Tibial artery (tissue), 4 donors: ENCODE measurements around the gene POTEJ.
"Not testable (repeated sequence)": the region's sequence is repeated elsewhere in the genome, so short reads cannot be mapped to it uniquely, and the experiment has no call there.

Experiments
- DNase-seq, 2 donors: peaks; one replicate each; pipeline ENCODE4 v3.0.0-alpha.2; 2019
- H3K27ac ChIP-seq, 2 donors: fragments of 200-600 bp; sonication (generic) in 1 of 2; 1 replicate in 1 of 2; 2 replicates in 1 of 2; pipeline ENCODE4 v1.5.1; 2018 to 2019; ENCODE audit warnings: mild to moderate bottlenecking in 1 of 2
- H3K27me3 ChIP-seq, 2 donors: fragments of 200-600 bp; sonication (generic) in 1 of 2; one replicate each; pipeline versions ENCODE4 v1.5.1 to v1.6.0; 2016 to 2019
- H3K36me3 ChIP-seq, 3 donors: fragments of 200-600 bp; sonication (generic) in 2 of 3; one replicate each; pipeline ENCODE4 v1.5.1; 2016 to 2019; ENCODE audit warnings: mild to moderate bottlenecking in 2 of 3
- H3K4me1 ChIP-seq, 4 donors: fragments of 200-600 bp; sonication (generic) in 2 of 4; 1 replicate in 3 of 4; 2 replicates in 1 of 4; pipeline ENCODE4 v1.5.1; 2016 to 2019
- H3K4me3 ChIP-seq, 2 donors: fragments of 200-600 bp; sonication (generic) in 1 of 2; 1 replicate in 1 of 2; 2 replicates in 1 of 2; pipeline ENCODE4 v1.5.1; 2018 to 2019; ENCODE audit warnings: mild to moderate bottlenecking in 2 of 2
- H3K9me3 ChIP-seq, 3 donors: fragments of 200-600 bp; sonication (generic) in 1 of 3; one replicate each; pipeline ENCODE4 v1.5.1; 2016 to 2019
- intact Hi-C: fragments of 100-400 bp; cut with DNase I; formaldehyde crosslinking; loops from one replicate; pipeline ENCODE4 v1.15.0; 2023; ENCODE audit warnings: low total_unique reads

The POTEJ gene

DNA sequence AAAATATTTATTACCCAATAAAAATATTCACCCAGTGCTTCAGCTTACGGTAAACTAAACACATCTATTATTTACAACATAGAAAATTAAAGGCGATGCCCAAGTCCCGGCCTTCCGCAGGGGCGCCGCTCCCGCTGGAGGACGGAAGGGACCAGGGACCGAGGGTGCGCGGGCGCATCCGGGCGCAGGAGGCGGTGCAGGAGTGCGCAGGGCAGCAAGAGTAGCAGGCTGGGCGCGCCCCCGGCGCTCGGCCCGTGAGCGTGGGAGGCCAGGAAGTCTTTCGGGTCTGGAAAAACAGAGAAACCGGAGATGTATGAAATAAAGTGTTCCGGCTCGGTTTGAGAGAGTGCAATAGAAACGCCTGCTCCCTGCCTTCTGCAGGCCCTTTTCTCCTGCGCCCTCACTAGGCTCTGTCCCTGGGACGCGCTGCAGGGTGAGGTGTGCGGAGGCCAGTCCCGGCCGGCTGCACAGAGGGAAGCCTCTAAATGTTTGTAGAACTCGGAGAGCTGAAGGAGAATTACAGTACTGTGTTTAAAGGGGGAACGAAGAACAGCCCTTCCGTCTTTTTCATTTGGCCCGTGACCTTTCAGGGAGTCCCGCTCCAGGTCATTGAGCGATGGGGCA is 18.3 kb upstream of the POTEJ start:
- H3K36me3 ChIP-seq, intact Hi-C loops, H3K9me3 ChIP-seq, H3K27ac ChIP-seq, DNase-seq, H3K4me3 ChIP-seq, H3K4me1 ChIP-seq, H3K27me3 ChIP-seq: not testable (repeated sequence)

DNA sequence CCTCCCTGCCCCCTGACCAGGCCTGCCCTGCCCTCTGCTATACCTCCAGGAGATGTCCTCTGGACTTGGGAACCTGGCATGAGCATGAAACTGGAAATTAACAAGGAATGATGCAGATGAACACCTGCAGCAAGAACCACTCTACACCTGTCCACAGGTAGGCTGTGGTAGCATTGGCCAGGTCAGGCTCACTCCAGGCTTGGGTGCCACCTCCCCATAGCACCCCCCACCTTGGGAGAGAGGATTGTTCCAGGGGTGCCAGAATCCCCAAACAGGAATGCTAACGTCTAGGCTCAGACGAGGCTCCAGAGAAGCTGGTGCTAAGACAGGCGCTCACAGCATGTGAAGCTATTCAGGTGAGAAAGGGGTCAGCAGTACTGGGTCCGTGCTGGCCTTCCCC is 17.2 kb upstream of the POTEJ start:
- H3K4me1 ChIP-seq, H3K27ac ChIP-seq, H3K4me3 ChIP-seq, intact Hi-C loops, H3K9me3 ChIP-seq, H3K36me3 ChIP-seq, H3K27me3 ChIP-seq: not testable (repeated sequence)
- DNase-seq, result peak in 1 of 2 donors; percentile 54

DNA sequence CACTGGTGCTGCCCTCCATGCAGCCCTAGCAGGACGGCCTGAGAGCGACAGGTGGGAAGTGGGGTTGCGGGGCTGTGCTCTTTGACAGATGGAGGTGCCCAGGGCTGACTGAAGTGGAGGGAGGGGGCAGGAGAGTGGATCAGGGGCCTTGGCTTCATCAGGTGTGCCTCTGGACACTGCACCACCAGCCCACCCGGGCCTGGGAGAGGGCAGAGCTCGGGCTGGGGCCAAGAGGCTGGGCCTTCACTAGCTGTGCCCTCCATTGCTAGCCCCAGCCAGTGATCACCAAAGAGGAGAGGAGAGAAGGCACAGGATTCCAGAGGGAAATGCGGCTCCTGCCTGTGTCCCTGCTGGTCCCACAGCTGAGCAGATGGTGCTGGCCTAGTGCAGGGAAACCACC is 14.5 kb upstream of the POTEJ start:
- H3K4me3 ChIP-seq, H3K27ac ChIP-seq, intact Hi-C loops, H3K4me1 ChIP-seq, H3K9me3 ChIP-seq, H3K36me3 ChIP-seq, H3K27me3 ChIP-seq: not testable (repeated sequence)
- peak in 1 of 2 donors; percentile 56 for DNase-seq

DNA sequence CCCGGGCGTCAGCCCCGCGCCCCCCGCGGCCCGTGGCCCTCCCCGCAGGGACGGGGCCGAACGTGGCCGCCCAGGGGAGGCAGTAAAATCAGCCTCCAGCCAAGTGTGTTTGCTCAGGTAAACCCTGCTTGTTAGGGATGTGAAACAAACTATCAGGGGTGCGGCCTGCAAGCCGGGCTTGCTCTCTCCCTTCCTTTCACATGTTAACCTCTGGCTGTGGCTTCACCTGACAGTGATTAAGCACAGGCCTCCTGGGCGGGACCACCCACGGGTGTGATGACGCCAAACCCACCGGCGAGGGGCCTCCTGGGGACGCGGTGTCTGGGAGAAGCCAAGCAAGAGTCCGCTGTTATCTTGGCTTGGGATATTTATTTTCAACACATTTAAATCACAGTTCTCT is 13.2 kb upstream of the POTEJ start:
- H3K27me3 ChIP-seq, H3K36me3 ChIP-seq, H3K4me3 ChIP-seq, H3K27ac ChIP-seq, H3K4me1 ChIP-seq, H3K9me3 ChIP-seq, DNase-seq, intact Hi-C loops: not testable (repeated sequence)

DNA sequence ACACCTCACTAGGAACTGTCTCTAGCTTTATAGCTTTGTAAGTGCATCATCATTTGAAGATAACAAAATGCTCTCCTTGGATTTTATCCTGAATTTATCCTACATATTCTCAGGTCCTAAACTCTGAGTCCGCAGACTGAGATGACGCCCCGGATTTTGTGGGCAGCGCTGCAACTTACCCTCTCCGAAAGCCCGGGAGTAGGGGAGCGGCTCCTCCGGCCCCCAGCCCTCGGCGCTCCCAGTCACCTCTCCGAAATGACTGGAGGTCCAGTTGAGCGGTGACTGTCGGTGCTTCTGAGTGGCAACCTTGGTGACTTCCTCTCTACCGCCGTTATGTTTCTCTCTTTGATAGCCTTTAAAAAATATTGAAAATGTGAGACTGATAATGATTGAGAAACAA is 12.8 kb upstream of the POTEJ start:
- H3K36me3 ChIP-seq, H3K27ac ChIP-seq, DNase-seq, H3K27me3 ChIP-seq, H3K4me3 ChIP-seq, H3K9me3 ChIP-seq, H3K4me1 ChIP-seq, intact Hi-C loops: not testable (repeated sequence)

DNA sequence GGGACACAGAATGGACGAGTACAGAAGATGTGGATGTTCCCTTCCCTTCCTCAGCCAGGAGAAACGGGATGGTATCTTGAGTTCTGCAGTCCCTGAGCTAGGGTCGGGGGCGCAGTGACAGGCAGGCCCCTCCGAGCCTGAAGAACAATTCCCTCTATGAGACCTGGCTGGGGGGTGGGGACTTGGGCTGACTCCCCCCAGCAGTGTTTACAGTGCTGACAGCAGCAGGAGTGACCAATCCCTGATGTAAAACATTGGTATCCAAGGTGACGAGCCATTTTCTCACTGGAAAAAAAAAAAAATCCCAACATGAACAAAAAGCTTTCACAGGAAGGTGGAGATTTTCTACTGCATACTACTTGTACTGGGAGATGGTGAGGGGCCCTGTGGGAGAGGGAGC is 11.8 kb upstream of the POTEJ start, which contains the start of gene CFC1:
Gene CFC1, minus strand, starts transcription at position 183 of the 400 bp plus-strand sequence. CDS start 288 bp downstream, outside the sequence.
- H3K27ac ChIP-seq, H3K4me3 ChIP-seq, H3K36me3 ChIP-seq, H3K9me3 ChIP-seq, H3K4me1 ChIP-seq, intact Hi-C loops, DNase-seq, H3K27me3 ChIP-seq: not testable (repeated sequence)

DNA sequence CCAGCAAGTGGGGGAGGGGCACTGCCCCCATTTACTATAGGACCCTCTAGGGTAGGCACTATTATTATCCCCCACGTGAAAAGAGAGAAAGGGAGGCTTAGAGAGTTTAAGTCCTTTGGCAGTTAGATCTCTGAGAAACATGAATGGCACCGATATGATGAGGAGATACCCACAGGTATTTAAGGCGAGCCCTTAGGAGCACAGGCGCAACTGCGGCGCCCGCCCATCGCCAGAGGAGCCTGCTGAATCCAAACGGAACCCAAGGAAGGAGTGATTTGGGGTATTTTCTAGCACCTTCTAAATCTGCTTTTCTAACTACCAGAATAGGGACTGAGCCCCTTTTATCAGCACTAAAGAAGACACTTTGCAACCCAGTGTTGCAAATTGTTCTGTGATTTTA is 11.3 kb upstream of the POTEJ start:
- H3K27me3 ChIP-seq, H3K9me3 ChIP-seq, H3K4me1 ChIP-seq, H3K27ac ChIP-seq, H3K36me3 ChIP-seq, H3K4me3 ChIP-seq, DNase-seq, intact Hi-C loops: not testable (repeated sequence)

DNA sequence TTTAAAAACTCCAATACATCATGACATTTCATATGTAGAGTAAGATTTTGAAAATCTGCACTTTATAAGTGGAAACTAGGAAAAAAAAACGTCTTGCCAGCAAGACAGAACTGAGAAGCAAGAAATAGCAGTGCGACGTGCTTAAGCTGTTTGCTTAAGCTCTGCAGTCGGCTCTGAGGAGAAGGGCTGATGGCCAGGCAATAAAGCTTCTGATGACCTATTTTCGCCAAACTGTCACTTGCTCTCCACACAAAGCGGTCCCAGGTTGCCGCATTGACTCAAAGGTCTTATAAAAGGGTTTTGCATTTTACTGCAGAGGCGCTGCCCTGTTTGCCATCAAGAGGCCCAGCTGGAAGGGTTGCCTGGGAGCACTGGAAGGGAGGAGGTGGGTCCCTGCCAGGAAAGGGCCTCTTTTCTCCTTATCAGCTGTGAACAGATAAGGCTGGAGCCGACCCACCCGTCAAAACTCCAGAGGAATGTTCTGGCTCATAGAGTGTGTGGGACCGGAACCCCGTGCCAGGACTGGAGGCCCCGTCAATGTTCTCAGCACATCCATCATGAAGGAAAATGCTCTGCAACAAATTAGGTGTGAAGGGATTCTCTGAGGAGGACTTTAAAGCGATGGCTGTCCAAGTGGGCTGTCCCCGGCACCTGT is 9.5 kb upstream of the POTEJ start:
- H3K27ac ChIP-seq, H3K4me1 ChIP-seq, H3K36me3 ChIP-seq, H3K4me3 ChIP-seq, H3K9me3 ChIP-seq, DNase-seq, H3K27me3 ChIP-seq, intact Hi-C loops: not testable (repeated sequence)

DNA sequence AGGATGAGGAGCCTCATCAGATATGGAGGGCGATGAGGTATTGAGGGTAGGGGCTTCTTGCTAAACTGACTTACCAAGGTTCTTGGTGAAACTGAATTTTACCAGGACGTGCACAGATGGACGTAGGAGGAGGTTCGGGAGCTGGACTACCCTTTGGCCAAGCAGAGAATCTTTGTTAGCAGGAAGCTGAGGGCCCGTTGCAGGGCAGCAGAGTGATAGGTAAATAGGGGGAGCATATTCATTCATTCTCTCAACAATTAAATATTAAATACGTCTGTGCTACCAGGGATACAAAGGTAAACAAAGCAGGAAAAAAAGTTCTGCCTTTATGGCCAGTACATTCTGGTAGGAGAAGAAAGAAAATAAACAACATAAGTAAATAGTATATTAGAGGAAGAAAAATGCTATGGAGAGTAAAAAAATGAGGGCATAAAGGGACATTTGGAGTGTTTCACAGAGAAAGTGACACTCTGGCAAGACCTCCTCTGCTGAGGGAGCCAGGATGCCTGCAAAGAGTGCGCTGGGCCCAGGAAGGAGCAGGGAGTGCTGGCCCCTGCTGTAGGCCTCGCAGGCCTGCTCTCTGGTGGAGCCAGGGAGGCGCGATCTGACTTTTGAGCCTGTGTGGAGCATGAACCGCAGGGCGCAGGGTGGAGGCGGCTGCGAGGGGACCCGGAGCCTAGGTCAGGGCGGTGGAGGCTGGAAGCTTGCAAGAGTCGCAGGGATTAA is 2.8 kb upstream of the POTEJ start:
- intact Hi-C loops, H3K27ac ChIP-seq, DNase-seq, H3K4me1 ChIP-seq, H3K4me3 ChIP-seq, H3K36me3 ChIP-seq, H3K9me3 ChIP-seq, H3K27me3 ChIP-seq: not testable (repeated sequence)

DNA sequence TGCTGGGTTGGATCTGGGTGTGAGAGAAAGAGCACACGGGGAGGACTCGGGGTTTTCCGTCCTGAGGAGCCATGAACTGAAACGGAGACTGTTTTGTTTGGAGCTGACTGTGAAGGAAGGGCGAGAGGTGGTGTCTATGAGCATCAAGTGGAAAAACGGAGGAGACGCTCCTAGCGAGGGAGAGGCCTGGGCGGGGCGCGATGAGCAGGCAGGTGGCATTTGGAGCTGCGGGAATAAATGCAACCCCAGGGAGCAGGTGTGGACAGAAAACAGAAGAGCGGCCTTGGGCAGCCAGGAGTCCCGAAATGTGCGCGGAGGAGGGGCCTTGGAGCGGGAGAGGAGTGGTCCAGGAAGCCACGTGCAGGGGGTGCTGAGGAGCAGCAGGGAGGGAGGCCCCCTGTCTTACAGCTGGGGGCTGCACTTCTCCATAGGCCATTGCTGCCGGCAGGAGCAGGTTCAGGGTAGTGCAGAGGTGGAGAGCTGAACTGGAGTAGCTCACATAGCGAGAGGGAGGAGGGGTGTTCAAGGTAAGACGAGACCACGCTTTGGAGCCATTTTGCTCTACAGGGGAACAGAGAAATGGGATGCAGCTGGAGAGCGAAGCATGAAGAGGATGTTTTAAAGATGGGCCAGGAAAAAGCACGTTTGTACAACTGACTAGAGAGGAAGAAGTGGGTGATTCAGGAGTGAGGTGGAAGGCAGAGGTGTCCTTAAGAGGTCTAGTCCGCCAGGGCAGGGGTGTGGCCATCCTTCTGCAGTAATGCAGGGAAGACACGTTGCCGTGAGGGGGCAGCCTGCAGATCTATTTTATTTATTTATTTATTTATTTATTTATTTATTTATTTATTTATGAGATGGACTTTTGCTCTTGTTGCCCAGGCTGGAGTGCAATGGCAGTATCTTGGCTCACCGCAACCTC is 2.0 kb upstream of the POTEJ start:
- H3K4me1 ChIP-seq, H3K36me3 ChIP-seq, DNase-seq, intact Hi-C loops, H3K9me3 ChIP-seq, H3K27me3 ChIP-seq, H3K4me3 ChIP-seq, H3K27ac ChIP-seq: not testable (repeated sequence)

DNA sequence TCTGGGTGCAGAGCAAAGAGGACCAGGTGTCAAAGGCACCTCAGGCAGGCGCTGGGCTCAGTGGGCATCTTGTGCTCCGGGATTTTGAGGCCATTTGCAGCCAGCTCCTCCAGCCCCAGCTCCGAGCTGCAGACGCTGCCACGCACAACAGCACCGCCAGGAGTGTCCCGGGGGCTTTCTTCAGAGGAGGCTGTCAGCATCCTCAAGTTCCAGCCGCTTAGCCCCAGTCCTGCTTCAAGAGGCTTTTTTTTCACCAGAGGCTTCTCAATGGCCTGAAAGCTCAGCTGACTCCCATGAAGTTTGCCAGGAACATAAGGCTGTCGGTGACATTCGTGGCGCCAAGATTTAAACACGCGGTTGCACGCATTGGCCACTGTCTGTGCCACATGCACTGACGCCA is 754 bp upstream of the POTEJ start:
- DNase-seq, result peak in 1 of 2 donors; percentile 34
- H3K36me3 ChIP-seq, H3K27ac ChIP-seq, intact Hi-C loops, H3K4me3 ChIP-seq, H3K27me3 ChIP-seq, H3K4me1 ChIP-seq, H3K9me3 ChIP-seq: not testable (repeated sequence)

DNA sequence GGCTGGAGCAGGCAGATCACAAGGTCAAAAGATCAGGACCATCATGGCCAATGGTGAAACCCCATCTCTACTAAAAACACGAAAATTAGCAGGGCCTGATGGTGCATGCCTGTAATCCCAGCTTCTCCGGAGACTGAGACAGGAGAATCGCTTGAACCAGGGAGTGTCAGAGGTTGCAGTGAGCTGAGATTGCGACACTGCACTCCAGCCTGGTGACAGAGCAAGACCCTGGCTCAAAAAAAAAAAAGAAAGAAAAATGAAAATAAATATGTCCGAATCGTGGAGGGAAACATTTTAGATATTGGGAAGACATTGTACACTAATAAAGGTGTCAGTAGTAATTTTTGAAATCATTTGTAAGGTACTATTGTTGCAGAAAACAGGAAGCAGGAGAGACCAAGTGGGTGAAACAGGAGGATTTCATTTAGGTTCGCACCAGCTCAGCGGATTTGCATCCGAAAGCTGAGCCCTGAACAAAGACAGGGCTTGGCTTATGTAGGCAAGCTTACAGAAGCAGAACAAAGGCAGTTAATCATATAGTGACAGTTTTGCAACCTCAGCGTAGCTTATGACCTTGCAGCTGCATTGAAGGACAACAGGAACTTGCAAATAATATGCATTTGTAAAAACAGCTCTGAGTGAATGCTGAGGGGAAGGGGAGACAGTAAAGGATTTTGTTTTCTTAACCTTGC is 17.7 kb downstream of the POTEJ start:
- H3K36me3 ChIP-seq, H3K4me3 ChIP-seq, H3K27me3 ChIP-seq, intact Hi-C loops, H3K4me1 ChIP-seq, DNase-seq, H3K27ac ChIP-seq, H3K9me3 ChIP-seq: not testable (repeated sequence)

DNA sequence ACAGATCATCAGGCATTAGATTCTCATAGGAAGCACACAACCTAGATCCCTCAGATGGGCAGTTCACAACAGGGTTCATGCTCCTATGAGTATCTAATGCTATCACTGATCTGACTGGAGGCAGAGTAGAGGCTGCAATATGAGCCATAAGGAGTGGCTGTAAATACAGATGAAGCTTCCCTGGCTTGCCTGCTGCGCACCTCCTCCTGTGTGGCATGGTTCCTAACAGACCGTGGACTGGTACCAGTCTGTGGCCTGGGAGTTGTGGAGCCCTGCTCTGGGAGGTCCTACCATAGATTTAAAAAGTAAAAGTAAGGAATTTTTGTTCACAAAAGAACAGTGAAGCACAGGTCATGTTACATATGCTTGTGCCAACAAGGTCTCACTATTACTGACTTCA is 27.7 kb downstream of the POTEJ start:
- H3K27ac ChIP-seq, H3K36me3 ChIP-seq, DNase-seq, intact Hi-C loops, H3K9me3 ChIP-seq, H3K27me3 ChIP-seq, H3K4me3 ChIP-seq, H3K4me1 ChIP-seq: not testable (repeated sequence)
